HEK293 (cell line): ENCODE data around the gene OPCML.

Experiments
- CTCF ChIA-PET: fragments of 350-600 bp; formaldehyde crosslinking; extraction: SDS; loops from one replicate; lab custom pipeline; 2021; ENCODE audit warnings: antibody characterized with exemption; lab: Yijun Ruan, JAX
- POLR2A ChIA-PET: fragments of 300-600 bp; formaldehyde crosslinking; extraction: SDS; loops from one replicate; lab custom pipeline; 2020; ENCODE audit warnings: antibody characterized with exemption, inconsistent platforms; lab: Yijun Ruan, JAX
- H3K27ac ChIP-seq: fragments of 200-500 bp; sonication (Bioruptor generic); 2 replicates; pipeline ENCODE4 v1.5.1; 2014; ENCODE audit warnings: low read depth, low read length, control low read depth, inconsistent platforms; ENCODE audit errors: extremely low read depth
- H3K36me3 ChIP-seq, 2 experiments: fragments of 200-500 bp in 1 of 2; sonication (Bioruptor generic) in 1 of 2; 1 replicate in 1 of 2; 2 replicates in 1 of 2; pipeline ENCODE4 v1.5.1; 2014 to 2017; ENCODE audit warnings: inconsistent platforms in 2 of 2, low read length in 2 of 2; ENCODE audit not compliant: control insufficient read depth in 2 of 2, insufficient read depth in 1 of 2
- H3K4me1 ChIP-seq: fragments of 200-500 bp; sonication (Bioruptor generic); 2 replicates; pipeline ENCODE4 v1.5.1; 2014; ENCODE audit warnings: mild to moderate bottlenecking, low read length, inconsistent platforms; ENCODE audit not compliant: control insufficient read depth, insufficient read depth
- H3K4me3 ChIP-seq: 2 replicates; pipeline ENCODE4 v1.5.1; 2011; ENCODE audit warnings: low read depth, mild to moderate bottlenecking, control low read depth, low read length, moderate library complexity
- H3K9me3 ChIP-seq: fragments of 200-500 bp; sonication (Bioruptor generic); 2 replicates; pipeline ENCODE4 v1.5.1; 2014; ENCODE audit warnings: low read depth, low read length, inconsistent platforms; ENCODE audit not compliant: control insufficient read depth, insufficient read depth
- BCL11B ChIP-seq: fragments of 450-650 bp; formaldehyde crosslinking; IDR thresholded peaks from 2 replicates; pipeline ENCODE4 v1.5.1; 2016; ENCODE audit warnings: low read depth, missing biosample characterization, missing genetic modification characterization
- FEZF1 ChIP-seq: fragments of 450-650 bp; formaldehyde crosslinking; IDR thresholded peaks from 2 replicates; pipeline ENCODE4 v1.5.1; 2016; ENCODE audit warnings: missing biosample characterization, missing genetic modification characterization
- KLF16 ChIP-seq: fragments of 450-650 bp; formaldehyde crosslinking; IDR thresholded peaks from 2 replicates; pipeline ENCODE4 v1.5.1; 2017; ENCODE audit warnings: missing biosample characterization, missing genetic modification characterization
- PBX3 ChIP-seq: sonication (generic); formaldehyde crosslinking; IDR thresholded peaks from 2 replicates; pipeline ENCODE4 v1.8.1; 2022; ENCODE audit warnings: mild to moderate bottlenecking, moderate library complexity, missing genetic modification reagents
- SP2 ChIP-seq: fragments of 450-650 bp; formaldehyde crosslinking; IDR thresholded peaks from 2 replicates; pipeline ENCODE4 v1.5.1; 2016; ENCODE audit warnings: missing biosample characterization, missing genetic modification characterization
- ZFP37 ChIP-seq: fragments of 450-650 bp; formaldehyde crosslinking; IDR thresholded peaks from 2 replicates; pipeline ENCODE4 v1.5.1; 2016; ENCODE audit warnings: missing biosample characterization, missing genetic modification characterization
- ZNF157 ChIP-seq: fragments of 450-650 bp; formaldehyde crosslinking; IDR thresholded peaks from 2 replicates; pipeline ENCODE4 v1.5.1; 2016; ENCODE audit warnings: missing biosample characterization, missing genetic modification characterization
- ZNF174 ChIP-seq: fragments of 450-650 bp; formaldehyde crosslinking; IDR thresholded peaks from 2 replicates; pipeline ENCODE4 v1.5.0; 2017; ENCODE audit warnings: missing biosample characterization, mild to moderate bottlenecking, missing genetic modification characterization
- ZNF510 ChIP-seq: fragments of 450-650 bp; formaldehyde crosslinking; IDR thresholded peaks from 2 replicates; pipeline ENCODE4 v1.5.1; 2018; ENCODE audit warnings: mild to moderate bottlenecking, missing genetic modification characterization, missing biosample characterization; ENCODE audit not compliant: insufficient replicate concordance
- ZNF514 ChIP-seq: fragments of 450-650 bp; formaldehyde crosslinking; IDR thresholded peaks from 2 replicates; pipeline ENCODE4 v1.5.1; 2016; ENCODE audit warnings: missing biosample characterization, missing genetic modification characterization
- ZNF664 ChIP-seq: fragments of 450-650 bp; formaldehyde crosslinking; IDR thresholded peaks from 2 replicates; pipeline ENCODE4 v1.5.1; 2016; ENCODE audit warnings: missing biosample characterization, missing genetic modification characterization
- ZNF692 ChIP-seq: fragments of 450-650 bp; formaldehyde crosslinking; IDR thresholded peaks from 2 replicates; pipeline ENCODE4 v1.5.1; 2016; ENCODE audit warnings: missing biosample characterization, missing genetic modification characterization
- TF ChIP-seq, protein P1 (sequence below): fragments of 450-650 bp; formaldehyde crosslinking; IDR thresholded peaks from 2 replicates; pipeline ENCODE4 v1.5.1; 2016; ENCODE audit warnings: missing biosample characterization, missing genetic modification characterization, borderline replicate concordance
- TF ChIP-seq, protein P2 (sequence below): fragments of 450-650 bp; formaldehyde crosslinking; IDR thresholded peaks from 2 replicates; pipeline ENCODE4 v1.5.1; 2016; ENCODE audit warnings: missing biosample characterization, missing genetic modification characterization
- TF ChIP-seq, protein P3 (sequence below): fragments of 450-650 bp; formaldehyde crosslinking; IDR thresholded peaks from 2 replicates; pipeline ENCODE4 v1.5.1; 2016; ENCODE audit warnings: missing biosample characterization, missing genetic modification characterization, borderline replicate concordance

Gene OPCML

GRCh38 chr11:132886335-132886734, 646.0 kb downstream of the OPCML start (continued):
- TF ChIP-seq, protein P1, sequence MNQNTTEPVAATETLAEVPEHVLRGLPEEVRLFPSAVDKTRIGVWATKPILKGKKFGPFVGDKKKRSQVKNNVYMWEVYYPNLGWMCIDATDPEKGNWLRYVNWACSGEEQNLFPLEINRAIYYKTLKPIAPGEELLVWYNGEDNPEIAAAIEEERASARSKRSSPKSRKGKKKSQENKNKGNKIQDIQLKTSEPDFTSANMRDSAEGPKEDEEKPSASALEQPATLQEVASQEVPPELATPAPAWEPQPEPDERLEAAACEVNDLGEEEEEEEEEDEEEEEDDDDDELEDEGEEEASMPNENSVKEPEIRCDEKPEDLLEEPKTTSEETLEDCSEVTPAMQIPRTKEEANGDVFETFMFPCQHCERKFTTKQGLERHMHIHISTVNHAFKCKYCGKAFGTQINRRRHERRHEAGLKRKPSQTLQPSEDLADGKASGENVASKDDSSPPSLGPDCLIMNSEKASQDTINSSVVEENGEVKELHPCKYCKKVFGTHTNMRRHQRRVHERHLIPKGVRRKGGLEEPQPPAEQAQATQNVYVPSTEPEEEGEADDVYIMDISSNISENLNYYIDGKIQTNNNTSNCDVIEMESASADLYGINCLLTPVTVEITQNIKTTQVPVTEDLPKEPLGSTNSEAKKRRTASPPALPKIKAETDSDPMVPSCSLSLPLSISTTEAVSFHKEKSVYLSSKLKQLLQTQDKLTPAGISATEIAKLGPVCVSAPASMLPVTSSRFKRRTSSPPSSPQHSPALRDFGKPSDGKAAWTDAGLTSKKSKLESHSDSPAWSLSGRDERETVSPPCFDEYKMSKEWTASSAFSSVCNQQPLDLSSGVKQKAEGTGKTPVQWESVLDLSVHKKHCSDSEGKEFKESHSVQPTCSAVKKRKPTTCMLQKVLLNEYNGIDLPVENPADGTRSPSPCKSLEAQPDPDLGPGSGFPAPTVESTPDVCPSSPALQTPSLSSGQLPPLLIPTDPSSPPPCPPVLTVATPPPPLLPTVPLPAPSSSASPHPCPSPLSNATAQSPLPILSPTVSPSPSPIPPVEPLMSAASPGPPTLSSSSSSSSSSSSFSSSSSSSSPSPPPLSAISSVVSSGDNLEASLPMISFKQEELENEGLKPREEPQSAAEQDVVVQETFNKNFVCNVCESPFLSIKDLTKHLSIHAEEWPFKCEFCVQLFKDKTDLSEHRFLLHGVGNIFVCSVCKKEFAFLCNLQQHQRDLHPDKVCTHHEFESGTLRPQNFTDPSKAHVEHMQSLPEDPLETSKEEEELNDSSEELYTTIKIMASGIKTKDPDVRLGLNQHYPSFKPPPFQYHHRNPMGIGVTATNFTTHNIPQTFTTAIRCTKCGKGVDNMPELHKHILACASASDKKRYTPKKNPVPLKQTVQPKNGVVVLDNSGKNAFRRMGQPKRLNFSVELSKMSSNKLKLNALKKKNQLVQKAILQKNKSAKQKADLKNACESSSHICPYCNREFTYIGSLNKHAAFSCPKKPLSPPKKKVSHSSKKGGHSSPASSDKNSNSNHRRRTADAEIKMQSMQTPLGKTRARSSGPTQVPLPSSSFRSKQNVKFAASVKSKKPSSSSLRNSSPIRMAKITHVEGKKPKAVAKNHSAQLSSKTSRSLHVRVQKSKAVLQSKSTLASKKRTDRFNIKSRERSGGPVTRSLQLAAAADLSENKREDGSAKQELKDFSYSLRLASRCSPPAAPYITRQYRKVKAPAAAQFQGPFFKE, result no peak

DNA sequence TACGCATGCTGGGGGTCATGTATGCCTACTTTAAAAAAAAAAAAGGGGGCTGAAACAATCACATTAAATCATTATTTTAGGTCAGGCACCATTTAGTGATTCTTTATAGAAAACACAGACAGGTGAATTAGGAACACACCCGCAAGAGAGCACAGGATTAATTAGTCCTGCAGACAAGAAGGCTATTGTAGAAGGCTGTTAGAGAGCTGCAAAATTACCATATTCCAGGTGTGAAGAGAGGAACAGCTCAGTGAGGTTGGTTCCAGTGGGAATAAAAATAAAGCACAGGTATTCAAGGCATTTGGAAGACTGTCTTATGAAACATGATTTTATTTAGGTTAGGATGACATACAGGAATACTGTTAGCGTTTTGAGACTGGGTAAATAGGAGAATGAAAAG, 649.1 kb downstream of the OPCML start:
- H3K4me3 ChIP-seq, result no peak overlapping the region
- no peaks in the 10 kb centered on the region for H3K36me3 ChIP-seq
- H3K4me1 ChIP-seq, result no peaks in the 10 kb centered on the region
- H3K9me3 ChIP-seq, result no peaks in the 10 kb centered on the region
- no peak overlapping the region for H3K27ac ChIP-seq
- POLR2A ChIA-PET, result no interaction called here
- TF ChIP-seq ZNF664 (tag by site-specific recombination), result no peak
- no peak for TF ChIP-seq ZNF510 (tag by site-specific recombination)
- TF ChIP-seq ZNF157 (tag by site-specific recombination), result no peak
- TF ChIP-seq ZNF692 (tag by site-specific recombination), result no peak
- no peak for TF ChIP-seq KLF16 (tag by site-specific recombination)
- no peak for TF ChIP-seq BCL11B (tag by site-specific recombination)
- TF ChIP-seq ZNF174, result no peak
- TF ChIP-seq ZNF514 (tag by site-specific recombination), result no peak
- CTCF ChIA-PET, result interaction anchor here (0.6 to 2.2 kb wide), 3 partner anchors 57 to 73 kb away, joined by 3 to 10 read pairs (median 4); no protein-coding TSS in a partner anchor

- no peak overlapping the region for H3K4me3 ChIP-seq
- TF ChIP-seq, protein P2, sequence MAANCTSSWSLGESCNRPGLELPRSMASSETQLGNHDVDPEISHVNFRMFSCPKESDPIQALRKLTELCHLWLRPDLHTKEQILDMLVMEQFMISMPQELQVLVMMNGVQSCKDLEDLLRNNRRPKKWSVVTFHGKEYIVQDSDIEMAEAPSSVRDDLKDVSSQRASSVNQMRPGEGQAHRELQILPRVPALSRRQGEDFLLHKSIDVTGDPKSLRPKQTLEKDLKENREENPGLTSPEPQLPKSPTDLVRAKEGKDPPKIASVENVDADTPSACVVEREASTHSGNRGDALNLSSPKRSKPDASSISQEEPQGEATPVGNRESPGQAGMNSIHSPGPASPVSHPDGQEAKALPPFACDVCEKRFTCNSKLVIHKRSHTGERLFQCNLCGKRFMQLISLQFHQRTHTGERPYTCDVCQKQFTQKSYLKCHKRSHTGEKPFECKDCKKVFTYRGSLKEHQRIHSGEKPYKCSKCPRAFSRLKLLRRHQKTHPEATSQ (tag by site-specific recombination), result no peak
- TF ChIP-seq FEZF1 (no peak), ZFP37 (no peak), SP2 (no peak), PBX3 (CRISPR knock-in tag) (no peak)
- TF ChIP-seq, protein P3, sequence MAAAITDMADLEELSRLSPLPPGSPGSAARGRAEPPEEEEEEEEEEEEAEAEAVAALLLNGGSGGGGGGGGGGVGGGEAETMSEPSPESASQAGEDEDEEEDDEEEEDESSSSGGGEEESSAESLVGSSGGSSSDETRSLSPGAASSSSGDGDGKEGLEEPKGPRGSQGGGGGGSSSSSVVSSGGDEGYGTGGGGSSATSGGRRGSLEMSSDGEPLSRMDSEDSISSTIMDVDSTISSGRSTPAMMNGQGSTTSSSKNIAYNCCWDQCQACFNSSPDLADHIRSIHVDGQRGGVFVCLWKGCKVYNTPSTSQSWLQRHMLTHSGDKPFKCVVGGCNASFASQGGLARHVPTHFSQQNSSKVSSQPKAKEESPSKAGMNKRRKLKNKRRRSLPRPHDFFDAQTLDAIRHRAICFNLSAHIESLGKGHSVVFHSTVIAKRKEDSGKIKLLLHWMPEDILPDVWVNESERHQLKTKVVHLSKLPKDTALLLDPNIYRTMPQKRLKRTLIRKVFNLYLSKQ (tag by site-specific recombination), result no peak
- TF ChIP-seq, protein P1, result no peak
These were observed 650.7 kb downstream of the OPCML start for GRCh38 chr11:132881622-132882021.

More at GRCh38 chr11:132881622-132882021, 650.7 kb downstream of the OPCML start:
- no peaks in the 10 kb centered on the region for H3K36me3 ChIP-seq
- no peak overlapping the region for H3K27ac ChIP-seq
- CTCF ChIA-PET, result interaction anchor here (0.6 kb wide), 1 partner anchor 223 kb away, joined by 3 read pairs; no protein-coding TSS in a partner anchor
- POLR2A ChIA-PET, result no interaction called here
- no peaks in the 10 kb centered on the region for H3K9me3 ChIP-seq
- H3K4me1 ChIP-seq, result no peaks in the 10 kb centered on the region
